ENCODE data around the gene IHH.

IHH gene

DNA sequence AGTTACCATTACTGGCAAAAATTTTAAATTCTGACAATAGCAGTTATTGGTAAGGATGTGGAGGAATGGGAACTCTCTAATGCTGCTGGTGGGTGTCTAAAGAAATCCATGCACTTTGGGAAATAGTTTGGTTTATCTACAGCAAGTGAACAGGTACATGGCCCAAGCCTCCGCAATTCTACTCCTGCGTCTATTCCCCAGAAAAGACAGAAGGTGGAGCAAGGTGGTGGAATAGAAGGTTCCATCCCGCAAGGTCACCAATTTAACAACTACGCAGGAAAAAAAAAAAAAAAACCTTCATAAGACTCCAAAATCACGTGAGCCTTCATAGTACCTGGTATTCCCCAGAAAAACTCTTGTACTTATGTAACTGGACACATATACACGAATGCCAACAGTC, 25.9 kb downstream of the IHH start (continued):
- TF ChIP-seq KLF7 (tag by site-specific recombination; IDR thresholded peaks at IDR 0.05; ENCODE audit: borderline replicate concordance) (no peak), ZNF10 (tag by site-specific recombination; IDR thresholded peaks at IDR 0.05) (no peak), SCRT1 (tag by site-specific recombination; IDR thresholded peaks at IDR 0.05; ENCODE audit: borderline replicate concordance) (no peak), ZNF610 (tag by site-specific recombination; IDR thresholded peaks at IDR 0.05; ENCODE audit: borderline replicate concordance) (no peak), ZNF23 (tag by site-specific recombination; IDR thresholded peaks at IDR 0.05; ENCODE audit: borderline replicate concordance) (no peak)
- TF ChIP-seq, protein P1, sequence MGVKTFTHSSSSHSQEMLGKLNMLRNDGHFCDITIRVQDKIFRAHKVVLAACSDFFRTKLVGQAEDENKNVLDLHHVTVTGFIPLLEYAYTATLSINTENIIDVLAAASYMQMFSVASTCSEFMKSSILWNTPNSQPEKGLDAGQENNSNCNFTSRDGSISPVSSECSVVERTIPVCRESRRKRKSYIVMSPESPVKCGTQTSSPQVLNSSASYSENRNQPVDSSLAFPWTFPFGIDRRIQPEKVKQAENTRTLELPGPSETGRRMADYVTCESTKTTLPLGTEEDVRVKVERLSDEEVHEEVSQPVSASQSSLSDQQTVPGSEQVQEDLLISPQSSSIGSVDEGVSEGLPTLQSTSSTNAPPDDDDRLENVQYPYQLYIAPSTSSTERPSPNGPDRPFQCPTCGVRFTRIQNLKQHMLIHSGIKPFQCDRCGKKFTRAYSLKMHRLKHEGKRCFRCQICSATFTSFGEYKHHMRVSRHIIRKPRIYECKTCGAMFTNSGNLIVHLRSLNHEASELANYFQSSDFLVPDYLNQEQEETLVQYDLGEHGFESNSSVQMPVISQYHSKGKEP (tag by site-specific recombination; IDR thresholded peaks at IDR 0.05) = no peak
- TF ChIP-seq, protein P2, sequence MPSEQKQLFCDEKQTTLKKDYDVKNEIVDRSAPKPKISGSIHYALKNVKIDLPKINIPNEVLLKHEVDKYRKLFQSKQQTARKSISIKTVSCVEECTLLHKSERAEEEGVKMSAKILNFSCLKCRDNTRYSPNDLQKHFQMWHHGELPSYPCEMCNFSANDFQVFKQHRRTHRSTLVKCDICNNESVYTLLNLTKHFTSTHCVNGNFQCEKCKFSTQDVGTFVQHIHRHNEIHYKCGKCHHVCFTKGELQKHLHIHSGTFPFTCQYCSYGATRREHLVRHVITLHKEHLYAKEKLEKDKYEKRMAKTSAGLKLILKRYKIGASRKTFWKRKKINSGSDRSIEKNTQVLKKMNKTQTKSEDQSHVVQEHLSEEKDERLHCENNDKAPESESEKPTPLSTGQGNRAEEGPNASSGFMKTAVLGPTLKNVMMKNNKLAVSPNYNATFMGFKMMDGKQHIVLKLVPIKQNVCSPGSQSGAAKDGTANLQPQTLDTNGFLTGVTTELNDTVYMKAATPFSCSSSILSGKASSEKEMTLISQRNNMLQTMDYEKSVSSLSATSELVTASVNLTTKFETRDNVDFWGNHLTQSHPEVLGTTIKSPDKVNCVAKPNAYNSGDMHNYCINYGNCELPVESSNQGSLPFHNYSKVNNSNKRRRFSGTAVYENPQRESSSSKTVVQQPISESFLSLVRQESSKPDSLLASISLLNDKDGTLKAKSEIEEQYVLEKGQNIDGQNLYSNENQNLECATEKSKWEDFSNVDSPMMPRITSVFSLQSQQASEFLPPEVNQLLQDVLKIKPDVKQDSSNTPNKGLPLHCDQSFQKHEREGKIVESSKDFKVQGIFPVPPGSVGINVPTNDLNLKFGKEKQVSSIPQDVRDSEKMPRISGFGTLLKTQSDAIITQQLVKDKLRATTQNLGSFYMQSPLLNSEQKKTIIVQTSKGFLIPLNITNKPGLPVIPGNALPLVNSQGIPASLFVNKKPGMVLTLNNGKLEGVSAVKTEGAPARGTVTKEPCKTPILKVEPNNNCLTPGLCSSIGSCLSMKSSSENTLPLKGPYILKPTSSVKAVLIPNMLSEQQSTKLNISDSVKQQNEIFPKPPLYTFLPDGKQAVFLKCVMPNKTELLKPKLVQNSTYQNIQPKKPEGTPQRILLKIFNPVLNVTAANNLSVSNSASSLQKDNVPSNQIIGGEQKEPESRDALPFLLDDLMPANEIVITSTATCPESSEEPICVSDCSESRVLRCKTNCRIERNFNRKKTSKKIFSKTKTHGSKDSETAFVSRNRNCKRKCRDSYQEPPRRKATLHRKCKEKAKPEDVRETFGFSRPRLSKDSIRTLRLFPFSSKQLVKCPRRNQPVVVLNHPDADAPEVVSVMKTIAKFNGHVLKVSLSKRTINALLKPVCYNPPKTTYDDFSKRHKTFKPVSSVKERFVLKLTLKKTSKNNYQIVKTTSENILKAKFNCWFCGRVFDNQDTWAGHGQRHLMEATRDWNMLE (tag by site-specific recombination; conservative IDR thresholded peaks at IDR 0.05; ENCODE audit: low read depth) = no peak
- TF ChIP-seq, protein P3, sequence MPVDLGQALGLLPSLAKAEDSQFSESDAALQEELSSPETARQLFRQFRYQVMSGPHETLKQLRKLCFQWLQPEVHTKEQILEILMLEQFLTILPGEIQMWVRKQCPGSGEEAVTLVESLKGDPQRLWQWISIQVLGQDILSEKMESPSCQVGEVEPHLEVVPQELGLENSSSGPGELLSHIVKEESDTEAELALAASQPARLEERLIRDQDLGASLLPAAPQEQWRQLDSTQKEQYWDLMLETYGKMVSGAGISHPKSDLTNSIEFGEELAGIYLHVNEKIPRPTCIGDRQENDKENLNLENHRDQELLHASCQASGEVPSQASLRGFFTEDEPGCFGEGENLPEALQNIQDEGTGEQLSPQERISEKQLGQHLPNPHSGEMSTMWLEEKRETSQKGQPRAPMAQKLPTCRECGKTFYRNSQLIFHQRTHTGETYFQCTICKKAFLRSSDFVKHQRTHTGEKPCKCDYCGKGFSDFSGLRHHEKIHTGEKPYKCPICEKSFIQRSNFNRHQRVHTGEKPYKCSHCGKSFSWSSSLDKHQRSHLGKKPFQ (tag by site-specific recombination; IDR thresholded peaks at IDR 0.05) = no peak

DNA sequence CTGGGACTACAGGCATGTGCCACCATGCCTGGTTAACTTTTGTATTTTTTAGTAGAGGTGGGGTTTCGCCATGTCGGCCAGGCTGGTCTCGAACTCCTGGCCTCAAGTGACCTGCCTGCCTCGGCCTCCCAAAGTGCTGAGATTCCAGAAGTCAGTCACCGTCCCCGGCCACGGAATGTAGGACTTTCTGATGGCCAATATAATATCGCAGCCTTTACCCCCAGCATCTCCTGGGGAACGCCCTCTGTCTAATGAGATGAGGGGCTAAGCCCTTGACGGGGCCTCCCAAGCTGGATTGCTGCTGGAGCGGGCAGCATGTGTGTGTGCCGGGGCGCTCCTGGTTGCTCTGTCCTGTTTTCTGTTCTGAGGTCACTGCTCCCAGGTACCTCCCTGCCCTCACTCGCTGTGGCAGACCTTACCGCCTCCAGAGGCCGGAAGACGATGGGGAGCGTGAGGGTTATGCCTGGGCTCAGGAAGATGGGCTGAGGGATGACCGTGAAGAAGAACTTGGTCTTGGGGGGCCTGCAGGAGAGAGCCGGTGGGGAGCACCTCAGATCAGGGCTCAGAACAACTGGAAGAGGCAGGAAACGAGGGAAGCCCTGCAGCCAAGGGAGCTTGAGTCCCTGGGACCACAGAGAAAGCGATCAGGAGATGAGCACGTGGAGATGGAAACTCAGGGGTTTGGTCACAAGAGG, 28.5 kb downstream of the IHH start:
- TF ChIP-seq ZNF426 (tag by site-specific recombination; IDR thresholded peaks at IDR 0.05) (no peak), ZNF350 (tag by site-specific recombination; IDR thresholded peaks at IDR 0.05) (no peak), ZNF266 (tag by site-specific recombination; IDR thresholded peaks at IDR 0.05; ENCODE audit: low read depth) (no peak), REPIN1 (tag by site-specific recombination; IDR thresholded peaks at IDR 0.05; ENCODE audit: low read depth) (no peak), ZFP69B (tag by site-specific recombination; IDR thresholded peaks at IDR 0.05) (no peak), ZNF521 (tag by site-specific recombination; IDR thresholded peaks at IDR 0.05) (no peak), ZNF175 (tag by site-specific recombination; IDR thresholded peaks at IDR 0.05) (no peak), ZNF837 (tag by site-specific recombination; IDR thresholded peaks at IDR 0.05) (no peak), ZNF792 (tag by site-specific recombination; IDR thresholded peaks at IDR 0.05) (no peak), MEIS1 (CRISPR knock-in tag; IDR thresholded peaks at IDR 0.05; ENCODE audit: borderline replicate concordance) (no peak), ZNF146 (tag by site-specific recombination; IDR thresholded peaks at IDR 0.05) (no peak), EGR2 (tag by site-specific recombination; IDR thresholded peaks at IDR 0.05; ENCODE audit: low read depth) (no peak), IKZF3 (tag by site-specific recombination; IDR thresholded peaks at IDR 0.05) (no peak)
- TF ChIP-seq, protein P4, sequence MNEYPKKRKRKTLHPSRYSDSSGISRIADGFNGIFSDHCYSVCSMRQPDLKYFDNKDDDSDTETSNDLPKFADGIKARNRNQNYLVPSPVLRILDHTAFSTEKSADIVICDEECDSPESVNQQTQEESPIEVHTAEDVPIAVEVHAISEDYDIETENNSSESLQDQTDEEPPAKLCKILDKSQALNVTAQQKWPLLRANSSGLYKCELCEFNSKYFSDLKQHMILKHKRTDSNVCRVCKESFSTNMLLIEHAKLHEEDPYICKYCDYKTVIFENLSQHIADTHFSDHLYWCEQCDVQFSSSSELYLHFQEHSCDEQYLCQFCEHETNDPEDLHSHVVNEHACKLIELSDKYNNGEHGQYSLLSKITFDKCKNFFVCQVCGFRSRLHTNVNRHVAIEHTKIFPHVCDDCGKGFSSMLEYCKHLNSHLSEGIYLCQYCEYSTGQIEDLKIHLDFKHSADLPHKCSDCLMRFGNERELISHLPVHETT (tag by site-specific recombination; IDR thresholded peaks at IDR 0.05) = no peak
- TF ChIP-seq, protein P3 (tag by site-specific recombination; IDR thresholded peaks at IDR 0.05) = no peak

More for the DNA sequence above, 28.5 kb downstream of the IHH start:
- Histone ChIP-seq H3K9me3 (ENCODE audit: control insufficient read depth, insufficient read depth, low read depth, low read length) (no peaks in the 10 kb centered on the region), H3K27ac (ENCODE audit: extremely low read depth, low read depth, low read length) (no peak overlapping the region), H3K4me1 (ENCODE audit: control insufficient read depth, insufficient read depth, low read length) (no peaks in the 10 kb centered on the region), H3K36me3 (ENCODE audit: control insufficient read depth in 2 of 2, insufficient read depth in 1 of 2, low read length in 2 of 2) (no peaks in the 10 kb centered on the region), H3K4me3 (ENCODE audit: low read depth, low read length) (no peak overlapping the region)
- POLR2A ChIA-PET = no interaction called here
- CTCF ChIA-PET = interaction anchor here (0.8 to 1.6 kb wide), 5 partner anchors 12 to 123 kb away, joined by 3 to 9 read pairs (median 3); no protein-coding TSS in a partner anchor
